Endodermal cell (in vitro differentiated cells): ENCODE measurements around the gene TDRD10. TPM values are rescaled to one million over a fixed set of nuclear protein-coding genes. Genes with fewer than 3 reads are reported as not detected.
A peak's percentile ranks its signal among the peaks of the same experiment; 100 is the strongest.

Experiments used
- DNase-seq: peaks from one replicate; pipeline ENCODE4 v3.0.0-alpha.2; 2017
- H3K27ac ChIP-seq: 2 replicates; pipeline ENCODE4 v1.5.1; 2013; ENCODE audit warnings: mild to moderate bottlenecking, low read depth, low read length, moderate library complexity
- H3K27me3 ChIP-seq: 2 replicates; pipeline ENCODE4 v1.6.1; 2013; ENCODE audit warnings: mild to moderate bottlenecking, low read length, moderate library complexity; ENCODE audit not compliant: insufficient read depth, control insufficient read depth, poor library complexity, severe bottlenecking
- H3K36me3 ChIP-seq: 2 replicates; pipeline ENCODE4 v1.7.0; 2013; ENCODE audit warnings: mild to moderate bottlenecking, low read length, moderate library complexity; ENCODE audit not compliant: control insufficient read depth, insufficient read depth
- H3K4me1 ChIP-seq: one replicate; pipeline ENCODE4 v1.7.0; 2013; ENCODE audit warnings: low read length; ENCODE audit not compliant: control insufficient read depth, insufficient read depth
- H3K4me3 ChIP-seq: 2 replicates; pipeline ENCODE4 v1.5.1; 2013; ENCODE audit warnings: mild to moderate bottlenecking, low read length, moderate library complexity
- H3K9ac ChIP-seq: 2 replicates; pipeline ENCODE4 v1.6.1; 2013; ENCODE audit warnings: mild to moderate bottlenecking, low read length, moderate library complexity; ENCODE audit not compliant: poor library complexity, severe bottlenecking; ENCODE audit errors: extremely low read depth
- H3K9me3 ChIP-seq: 2 replicates; pipeline ENCODE4 v1.6.1; 2013; ENCODE audit warnings: mild to moderate bottlenecking, low read length, moderate library complexity; ENCODE audit not compliant: control insufficient read depth
- H3K27ac Mint-ChIP-seq: 2 replicates; pipeline ENCODE4 v1.8.0; 2020; ENCODE audit warnings: mixed read lengths
- H3K27me3 Mint-ChIP-seq: 2 replicates; pipeline ENCODE4 v1.8.0; 2021; ENCODE audit warnings: mild to moderate bottlenecking, mixed read lengths; ENCODE audit not compliant: insufficient read depth
- H3K36me3 Mint-ChIP-seq: 2 replicates; pipeline ENCODE4 v1.8.0; 2020; ENCODE audit warnings: low read depth, mixed read lengths
- H3K4me1 Mint-ChIP-seq: 2 replicates; pipeline ENCODE4 v1.8.0; 2020; ENCODE audit warnings: mixed read lengths
- H3K4me3 Mint-ChIP-seq: 2 replicates; pipeline ENCODE4 v1.8.0; 2020; ENCODE audit warnings: mild to moderate bottlenecking, moderate library complexity, mixed read lengths
- H3K9me3 Mint-ChIP-seq: 2 replicates; pipeline ENCODE4 v1.8.0; 2020; ENCODE audit warnings: mild to moderate bottlenecking, mixed read lengths
- WGBS, 2 experiments: methylation state at CpG; one replicate each; pipeline versions ENCODE4 v1.1.5 to v1.1.7; 2013; ENCODE audit warnings: missing lambda C conversion rate in 2 of 2, mixed read lengths in 1 of 2; ENCODE audit not compliant: insufficient coverage in 1 of 2, insufficient read length in 1 of 2; 5-methylcytosine and 5-hydroxymethylcytosine counted together
- total RNA-seq, 2 donors: library from RNA; stranded (reverse); fragmentation: NEBNext Ultra II Directional in 1 of 2; extraction: Animal tissue kit (Norgen Biotek cat#: 25700) in 1 of 2; gene quantifications; 2 replicates in 1 of 2; 3 replicates in 1 of 2; pipeline ENCODE4 v1.2.1, GENCODE V29; 2021
- TF ChIP-seq, protein P1 (sequence below): fragments of 200-600 bp; sonication (generic); conservative IDR thresholded peaks from 2 replicates; pipeline ENCODE4 v1.5.0; 2021; ENCODE audit warnings: antibody characterized with exemption, mild to moderate bottlenecking

Gene TDRD10
- total RNA-seq, 2 donors from 2014 or later = not detected

DNA sequence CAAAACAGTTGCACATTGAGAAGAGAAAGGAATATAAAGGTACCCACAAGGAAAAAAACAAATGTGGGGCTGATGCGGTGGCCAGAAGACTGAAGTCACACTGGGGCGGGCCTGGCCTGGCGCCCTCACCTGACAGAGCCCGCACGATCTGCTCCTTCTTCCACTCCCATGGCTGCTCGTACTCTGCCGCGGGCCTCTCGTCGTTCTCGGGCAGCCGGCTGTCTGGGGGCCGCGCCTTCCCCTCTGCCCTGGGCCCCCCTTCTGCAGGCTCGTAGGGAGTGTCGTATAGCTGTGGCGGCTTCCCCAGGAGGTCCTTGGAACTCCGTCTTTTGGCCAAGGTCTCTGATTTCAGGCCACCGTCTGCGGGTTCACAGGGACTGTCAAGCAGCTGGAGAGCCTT lies 13.1 kb upstream of the TDRD10 start:
- H3K9me3 Mint-ChIP-seq = no peaks in the 10 kb centered on the region
- Histone ChIP-seq H3K9ac (no peak overlapping the region), H3K27me3 (no peaks in the 10 kb centered on the region), H3K4me1 (peaks cover 23% of the 10 kb centered on the region), H3K9me3 (no peaks in the 10 kb centered on the region), H3K27ac (no peak overlapping the region), H3K36me3 (no peaks in the 10 kb centered on the region), H3K4me3 (no peak overlapping the region)
- H3K36me3 Mint-ChIP-seq = no peaks in the 10 kb centered on the region
- TF ChIP-seq, protein P1, sequence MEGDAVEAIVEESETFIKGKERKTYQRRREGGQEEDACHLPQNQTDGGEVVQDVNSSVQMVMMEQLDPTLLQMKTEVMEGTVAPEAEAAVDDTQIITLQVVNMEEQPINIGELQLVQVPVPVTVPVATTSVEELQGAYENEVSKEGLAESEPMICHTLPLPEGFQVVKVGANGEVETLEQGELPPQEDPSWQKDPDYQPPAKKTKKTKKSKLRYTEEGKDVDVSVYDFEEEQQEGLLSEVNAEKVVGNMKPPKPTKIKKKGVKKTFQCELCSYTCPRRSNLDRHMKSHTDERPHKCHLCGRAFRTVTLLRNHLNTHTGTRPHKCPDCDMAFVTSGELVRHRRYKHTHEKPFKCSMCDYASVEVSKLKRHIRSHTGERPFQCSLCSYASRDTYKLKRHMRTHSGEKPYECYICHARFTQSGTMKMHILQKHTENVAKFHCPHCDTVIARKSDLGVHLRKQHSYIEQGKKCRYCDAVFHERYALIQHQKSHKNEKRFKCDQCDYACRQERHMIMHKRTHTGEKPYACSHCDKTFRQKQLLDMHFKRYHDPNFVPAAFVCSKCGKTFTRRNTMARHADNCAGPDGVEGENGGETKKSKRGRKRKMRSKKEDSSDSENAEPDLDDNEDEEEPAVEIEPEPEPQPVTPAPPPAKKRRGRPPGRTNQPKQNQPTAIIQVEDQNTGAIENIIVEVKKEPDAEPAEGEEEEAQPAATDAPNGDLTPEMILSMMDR = no peak
- H3K27me3 Mint-ChIP-seq = peaks cover 17% of the 10 kb centered on the region
- 81 to 86% methylated on average over 14 to 20 of the region's 20 CpGs for WGBS, 2 experiments
- H3K4me1 Mint-ChIP-seq = peaks cover 48% of the 10 kb centered on the region
- H3K4me3 Mint-ChIP-seq = no peak overlapping the region
- no peak for DNase-seq
- peak overlapping the region; percentile 67 for H3K27ac Mint-ChIP-seq

DNA sequence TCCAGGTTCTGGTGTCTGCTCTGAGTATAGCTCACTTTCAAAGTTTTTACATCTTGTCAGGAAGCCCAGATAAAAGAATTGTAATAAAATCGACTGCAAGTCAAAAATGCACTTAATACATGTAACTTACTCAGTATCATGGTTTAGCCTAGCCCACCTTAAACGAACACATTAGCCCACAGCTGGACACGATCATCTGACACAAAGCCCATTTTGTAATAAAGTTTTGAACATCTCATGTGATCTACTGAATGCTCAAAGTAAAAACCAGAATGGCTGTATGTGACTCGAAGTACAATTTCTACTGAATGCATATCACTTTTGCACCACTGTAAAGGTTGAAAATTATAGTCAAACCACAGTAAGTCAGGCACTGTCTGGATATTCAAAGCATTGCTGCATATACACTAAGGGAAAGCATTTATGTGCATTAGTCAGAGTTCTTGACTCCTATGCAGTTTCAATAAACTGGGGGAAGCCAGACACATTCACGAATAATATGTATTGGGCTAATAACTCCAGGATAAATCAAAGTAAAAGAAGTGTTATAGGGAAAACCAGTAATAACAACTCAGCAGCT lies 12.2 kb upstream of the TDRD10 start:
- H3K4me3 ChIP-seq = no peak overlapping the region
- H3K4me1 ChIP-seq = peaks cover 19% of the 10 kb centered on the region
- no peak for DNase-seq
- no peak overlapping the region for H3K9ac ChIP-seq
- no peaks in the 10 kb centered on the region for H3K9me3 Mint-ChIP-seq
- H3K36me3 Mint-ChIP-seq = no peaks in the 10 kb centered on the region
- peaks cover 46% of the 10 kb centered on the region for H3K4me1 Mint-ChIP-seq
- H3K27ac Mint-ChIP-seq = no peak overlapping the region
- H3K27me3 ChIP-seq = no peaks in the 10 kb centered on the region
- H3K27me3 Mint-ChIP-seq = peaks cover 17% of the 10 kb centered on the region
- H3K4me3 Mint-ChIP-seq = no peak overlapping the region
- TF ChIP-seq, protein P1 = no peak
- 86 to 100% methylated on average over 4 to 5 of the region's 5 CpGs for WGBS, 2 experiments
- H3K27ac ChIP-seq = no peak overlapping the region
- H3K36me3 ChIP-seq = no peaks in the 10 kb centered on the region
- H3K9me3 ChIP-seq = no peaks in the 10 kb centered on the region

DNA sequence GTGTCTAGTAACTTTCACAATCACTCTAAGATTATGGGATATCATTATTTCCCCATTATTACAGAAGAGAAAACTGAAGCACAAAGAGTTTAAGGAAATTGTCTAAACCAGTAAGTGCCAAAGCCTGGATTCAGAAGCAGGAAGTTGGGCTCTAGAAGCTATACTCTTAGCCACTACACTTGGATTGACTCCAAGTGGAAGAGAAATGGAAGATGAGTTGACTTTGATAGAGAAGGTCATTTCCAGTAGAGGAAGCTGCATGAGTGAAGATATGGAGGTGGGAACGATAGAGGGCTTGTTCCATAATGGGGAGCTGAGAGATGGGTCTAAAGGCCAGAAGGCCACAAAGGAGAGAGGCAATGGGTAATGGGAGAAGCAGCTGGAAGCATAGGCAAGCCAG lies 11.7 kb upstream of the TDRD10 start:
- WGBS, 2 experiments = 88 to 100% methylated on average over 1 of the region's 1 CpG
- H3K9me3 Mint-ChIP-seq = no peaks in the 10 kb centered on the region
- peaks cover 43% of the 10 kb centered on the region for H3K4me1 Mint-ChIP-seq

More for the DNA sequence above, 11.7 kb upstream of the TDRD10 start:
- Histone ChIP-seq H3K9ac (no peak overlapping the region), H3K4me1 (peaks cover 19% of the 10 kb centered on the region), H3K27ac (no peak overlapping the region), H3K36me3 (no peaks in the 10 kb centered on the region), H3K4me3 (peak overlapping the region; percentile 17), H3K9me3 (no peaks in the 10 kb centered on the region), H3K27me3 (no peaks in the 10 kb centered on the region)
- DNase-seq = no peak
- Mint-ChIP-seq H3K27me3 (peaks cover 17% of the 10 kb centered on the region), H3K36me3 (no peaks in the 10 kb centered on the region), H3K27ac (no peak overlapping the region), H3K4me3 (no peak overlapping the region)
- TF ChIP-seq, protein P1 = no peak
